ENCODE measurements around the gene WWTR1. TPM values are rescaled to one million over a fixed set of nuclear protein-coding genes. Genes with fewer than 3 reads are reported as not detected.

Gene WWTR1
- total RNA-seq, 1 experiment from 2014 or later, result 197 TPM

GRCh38 chr3:149658744-149659497 lies 1.1 kb upstream of the WWTR1 start:
- no peak for DNase-seq (ENCODE audit: low read depth)
- in situ Hi-C loops (cut with HindIII; ENCODE audit: low pct_unique_long_range_greater_than_20kb, low sequenced_read_pairs), result no loop called here

GRCh38 chr3:149657321-149657925 lies 402 bp downstream of the WWTR1 start:
- DNase-seq (ENCODE audit: low read depth), result no peak
- in situ Hi-C loops (cut with HindIII; ENCODE audit: low pct_unique_long_range_greater_than_20kb, low sequenced_read_pairs), result no loop called here

GRCh38 chr3:149655826-149656574 lies 1.8 kb downstream of the WWTR1 start:
- in situ Hi-C loops (cut with HindIII; ENCODE audit: low pct_unique_long_range_greater_than_20kb, low sequenced_read_pairs), result no loop called here
- DNase-seq (ENCODE audit: low read depth), result peak; percentile 50

- no peak for DNase-seq (ENCODE audit: low read depth)
- in situ Hi-C loops (cut with HindIII; ENCODE audit: low pct_unique_long_range_greater_than_20kb, low sequenced_read_pairs), result no loop called here
Observed at GRCh38 chr3:149654188-149654601, 3.6 kb downstream of the WWTR1 start.

GRCh38 chr3:149653564-149653963 lies 4.3 kb downstream of the WWTR1 start:
- in situ Hi-C loops (cut with HindIII; ENCODE audit: low pct_unique_long_range_greater_than_20kb, low sequenced_read_pairs), result no loop called here

GRCh38 chr3:149653136-149653535 lies 4.7 kb downstream of the WWTR1 start:
- no peak for DNase-seq (ENCODE audit: low read depth)
- in situ Hi-C loops (cut with HindIII; ENCODE audit: low pct_unique_long_range_greater_than_20kb, low sequenced_read_pairs), result no loop called here

More at GRCh38 chr3:149653564-149653963, 4.3 kb downstream of the WWTR1 start:
- DNase-seq (ENCODE audit: low read depth), result no peak

GRCh38 chr3:149650828-149651227 lies 7.0 kb downstream of the WWTR1 start:
- in situ Hi-C loops (cut with HindIII; ENCODE audit: low pct_unique_long_range_greater_than_20kb, low sequenced_read_pairs), result no loop called here
- DNase-seq (ENCODE audit: low read depth), result no peak

- in situ Hi-C loops (cut with HindIII; ENCODE audit: low pct_unique_long_range_greater_than_20kb, low sequenced_read_pairs), result no loop called here
- no peak for DNase-seq (ENCODE audit: low read depth)
Observed at GRCh38 chr3:149648525-149648924, 9.3 kb downstream of the WWTR1 start.

GRCh38 chr3:149647812-149648211 lies 10.0 kb downstream of the WWTR1 start:
- DNase-seq (ENCODE audit: low read depth), result no peak
- in situ Hi-C loops (cut with HindIII; ENCODE audit: low pct_unique_long_range_greater_than_20kb, low sequenced_read_pairs), result no loop called here

- in situ Hi-C loops (cut with HindIII; ENCODE audit: low pct_unique_long_range_greater_than_20kb, low sequenced_read_pairs), result no loop called here
- DNase-seq (ENCODE audit: low read depth), result no peak
Observed at GRCh38 chr3:149647285-149647684, 10.5 kb downstream of the WWTR1 start.

- no peak for DNase-seq (ENCODE audit: low read depth)
- in situ Hi-C loops (cut with HindIII; ENCODE audit: low pct_unique_long_range_greater_than_20kb, low sequenced_read_pairs), result no loop called here
Observed at GRCh38 chr3:149646181-149646766, 11.6 kb downstream of the WWTR1 start.

- in situ Hi-C loops (cut with HindIII; ENCODE audit: low pct_unique_long_range_greater_than_20kb, low sequenced_read_pairs), result no loop called here
- no peak for DNase-seq (ENCODE audit: low read depth)
Observed at GRCh38 chr3:149643963-149644362, 13.9 kb downstream of the WWTR1 start.

- no peak for DNase-seq (ENCODE audit: low read depth)
- in situ Hi-C loops (cut with HindIII; ENCODE audit: low pct_unique_long_range_greater_than_20kb, low sequenced_read_pairs), result no loop called here
Observed at GRCh38 chr3:149643482-149643798, 14.4 kb downstream of the WWTR1 start.

- peak; percentile 62 for DNase-seq (ENCODE audit: low read depth)
- in situ Hi-C loops (cut with HindIII; ENCODE audit: low pct_unique_long_range_greater_than_20kb, low sequenced_read_pairs), result no loop called here
Observed at GRCh38 chr3:149640976-149641728, 16.7 kb downstream of the WWTR1 start.

GRCh38 chr3:149639093-149639486 lies 18.7 kb downstream of the WWTR1 start:
- no peak for DNase-seq (ENCODE audit: low read depth)
- in situ Hi-C loops (cut with HindIII; ENCODE audit: low pct_unique_long_range_greater_than_20kb, low sequenced_read_pairs), result no loop called here

GRCh38 chr3:149638228-149639092 lies 19.4 kb downstream of the WWTR1 start:
- in situ Hi-C loops (cut with HindIII; ENCODE audit: low pct_unique_long_range_greater_than_20kb, low sequenced_read_pairs), result no loop called here
- no peak for DNase-seq (ENCODE audit: low read depth)

GRCh38 chr3:149635396-149635795 lies 22.4 kb downstream of the WWTR1 start:
- no peak for DNase-seq (ENCODE audit: low read depth)
- in situ Hi-C loops (cut with HindIII; ENCODE audit: low pct_unique_long_range_greater_than_20kb, low sequenced_read_pairs), result no loop called here

GRCh38 chr3:149634573-149634972 lies 23.3 kb downstream of the WWTR1 start:
- in situ Hi-C loops (cut with HindIII; ENCODE audit: low pct_unique_long_range_greater_than_20kb, low sequenced_read_pairs), result no loop called here
- DNase-seq (ENCODE audit: low read depth), result no peak
